HG03342 (cell line): ENCODE data around the gene ADNP.
A peak's percentile ranks its signal among the peaks of the same experiment; 100 is the strongest.

Source experiments
- ATAC-seq: cut with Tn5 transposase; IDR thresholded peaks from one replicate; pipeline ENCODE4 v1.9.1; 2021; ENCODE audit warnings: mild to moderate bottlenecking, moderate library complexity; ENCODE audit not compliant: unreplicated experiment

Gene ADNP

DNA sequence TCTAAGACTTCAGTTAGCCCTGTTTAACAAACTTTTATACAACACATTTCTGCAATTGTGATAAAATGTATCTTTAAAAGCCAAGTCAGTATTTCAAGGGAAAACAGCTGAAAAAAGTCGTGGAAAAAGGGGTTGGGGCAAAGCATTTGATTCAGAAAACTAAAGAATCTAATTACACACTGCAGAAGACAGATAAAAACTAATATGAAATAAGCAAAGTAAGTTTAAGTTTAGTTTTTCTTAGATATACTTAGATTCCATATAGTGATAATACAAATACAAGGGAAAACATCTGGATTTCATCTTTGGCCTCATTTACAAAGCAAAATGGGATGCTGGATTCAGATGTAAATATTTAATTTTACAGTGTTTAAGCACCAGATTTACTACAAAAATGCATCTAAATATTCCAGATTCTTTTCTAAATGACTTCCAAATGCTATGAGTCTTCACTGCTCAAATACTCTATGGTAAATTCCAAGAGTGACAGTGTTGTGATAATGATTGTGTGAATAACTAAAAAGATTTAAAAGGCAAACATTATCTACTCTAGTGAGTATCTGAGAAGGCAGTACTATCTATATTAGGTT, 1.5 kb upstream of the ADNP start:
- ATAC-seq = no peak

DNA sequence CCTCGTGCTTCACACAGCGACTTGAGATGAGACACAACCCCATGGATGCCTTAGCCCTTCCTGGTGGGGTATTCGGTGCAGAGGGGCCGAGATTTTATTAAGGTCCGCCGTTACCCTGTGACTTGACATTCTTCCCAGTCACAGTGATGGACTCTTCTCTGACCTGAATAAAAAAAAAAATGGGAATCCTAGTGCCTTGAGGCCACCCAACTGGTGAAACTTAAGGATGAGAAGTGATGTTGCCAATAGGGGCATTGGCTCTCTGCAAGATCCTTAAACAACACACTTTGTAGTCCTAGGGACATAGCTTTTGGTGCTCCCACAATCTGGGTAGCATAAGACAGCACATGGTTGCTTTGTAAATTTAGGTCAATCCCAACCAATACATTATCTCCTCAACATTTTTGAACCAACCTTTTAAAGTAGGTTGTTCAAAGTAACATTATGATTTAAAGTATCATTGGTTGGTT, 814 bp upstream of the ADNP start:
- ATAC-seq = no peak

DNA sequence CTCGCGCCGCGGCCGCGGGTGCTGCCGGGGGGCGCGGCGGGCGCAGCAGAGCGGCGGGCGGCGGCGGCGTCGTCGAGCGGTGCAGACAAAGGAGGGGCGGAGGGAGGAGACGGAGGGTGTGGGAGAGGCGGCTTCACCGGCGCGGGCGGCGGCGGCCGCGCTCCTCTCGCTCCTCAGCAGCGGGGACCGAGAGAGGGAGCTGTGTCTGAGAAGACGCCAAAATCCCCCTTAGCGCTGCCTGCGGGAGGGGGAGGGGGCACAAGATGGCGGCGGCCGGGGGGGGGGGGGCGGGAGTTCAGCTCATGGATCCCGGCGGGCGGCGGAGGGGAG, 296 bp downstream of the ADNP start:
- ATAC-seq = peak; percentile 16

DNA sequence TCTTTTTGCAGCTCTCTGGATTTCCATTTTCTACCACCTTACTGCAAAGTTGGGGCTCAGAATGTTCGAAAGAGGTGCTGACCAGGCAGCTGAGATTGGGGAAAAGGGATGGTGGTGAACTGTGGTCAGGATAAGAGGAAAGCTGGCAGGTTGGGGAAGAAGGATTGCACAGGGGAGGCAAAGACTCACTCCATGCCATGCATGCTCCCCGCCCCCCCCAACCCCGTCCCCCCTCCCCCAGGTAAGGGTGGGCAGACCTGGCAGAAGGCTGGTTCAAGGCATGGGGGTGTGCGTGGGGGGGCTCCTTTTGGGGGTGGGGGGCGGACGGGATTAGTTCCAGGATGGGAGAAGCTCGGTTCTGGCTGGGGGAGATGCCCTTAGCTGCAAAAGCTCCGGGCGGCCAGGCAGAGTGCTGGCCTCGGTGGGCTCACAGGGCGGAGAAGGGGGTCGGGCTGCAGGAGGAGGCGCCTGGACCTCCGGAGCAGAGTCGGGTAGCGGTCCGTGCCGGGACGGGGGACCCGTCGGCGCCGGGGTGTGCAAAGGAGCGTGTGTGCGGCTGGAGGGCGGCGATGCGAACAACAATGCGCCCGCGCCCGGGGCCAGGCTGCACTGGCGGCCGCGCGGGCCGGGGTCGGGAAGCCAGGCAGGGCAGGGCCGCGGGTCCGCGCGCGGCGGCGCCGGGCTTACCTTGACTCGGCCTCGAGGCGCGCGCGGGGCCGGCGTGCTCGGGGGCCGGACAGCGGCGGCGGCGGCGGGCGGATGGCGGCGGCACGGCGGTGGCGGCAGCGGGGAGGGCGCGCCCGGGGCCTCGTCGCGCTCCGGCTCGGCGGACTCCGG, 880 bp downstream of the ADNP start:
- ATAC-seq = peak; percentile 6

DNA sequence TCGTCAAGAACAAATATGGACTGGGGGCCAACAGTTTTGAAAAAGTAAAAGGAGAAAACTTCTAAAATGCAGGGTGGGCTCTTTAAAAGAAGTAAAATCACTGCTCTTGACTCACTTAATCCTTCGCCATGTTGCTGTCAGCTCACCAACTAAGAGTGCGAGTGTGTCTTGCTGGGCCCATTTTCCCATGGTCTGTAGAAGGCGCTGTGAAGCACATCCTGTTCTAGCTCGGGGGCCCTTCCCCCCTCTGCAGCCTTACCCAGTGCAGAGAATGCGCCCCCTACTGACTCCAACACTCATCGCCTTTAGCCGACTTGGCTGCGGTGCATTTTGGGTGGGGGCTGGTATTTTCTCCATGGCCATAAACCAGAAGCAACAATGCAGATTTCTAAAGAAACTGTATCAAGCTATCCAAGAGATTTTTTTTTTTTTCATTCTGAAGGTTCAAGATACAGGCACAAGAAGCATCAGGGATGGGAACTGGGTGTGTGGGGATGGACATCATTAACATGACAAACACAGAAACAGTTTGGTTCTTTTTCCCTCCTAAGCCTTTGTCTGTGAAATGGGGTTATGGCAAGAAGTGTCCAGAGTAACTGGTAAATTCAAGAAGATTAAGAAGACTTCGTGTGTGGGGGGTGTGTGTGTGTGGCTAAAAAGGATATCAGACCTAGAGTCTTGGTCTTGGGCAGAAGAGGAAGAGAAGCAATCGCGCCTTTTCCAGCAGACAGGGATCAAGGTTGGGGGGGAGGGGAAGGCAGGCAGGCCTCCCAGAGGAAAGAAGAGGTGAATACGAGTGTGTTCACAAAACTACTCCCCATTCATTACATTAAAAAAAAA, 1.7 kb downstream of the ADNP start:
- ATAC-seq = peak; percentile 62

DNA sequence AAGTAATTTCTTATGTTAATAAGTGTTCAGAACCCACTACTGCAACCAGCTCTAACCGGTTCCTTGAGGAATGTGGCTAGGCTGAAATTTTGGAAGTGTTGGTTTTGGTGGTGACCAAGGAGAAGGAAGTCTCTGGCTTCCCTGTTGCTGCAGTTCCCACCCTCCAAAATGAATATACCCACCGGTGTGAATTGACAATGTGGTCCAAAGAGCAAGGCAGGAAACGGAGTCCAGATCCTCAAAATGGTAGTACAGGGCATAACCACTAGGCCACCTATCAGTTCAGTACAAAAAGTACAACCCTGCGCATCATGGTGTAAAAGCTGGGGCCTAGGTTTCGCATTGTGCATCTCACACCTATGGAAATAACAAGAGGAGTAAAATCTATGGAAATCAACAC, 2.8 kb downstream of the ADNP start:
- ATAC-seq = no peak

DNA sequence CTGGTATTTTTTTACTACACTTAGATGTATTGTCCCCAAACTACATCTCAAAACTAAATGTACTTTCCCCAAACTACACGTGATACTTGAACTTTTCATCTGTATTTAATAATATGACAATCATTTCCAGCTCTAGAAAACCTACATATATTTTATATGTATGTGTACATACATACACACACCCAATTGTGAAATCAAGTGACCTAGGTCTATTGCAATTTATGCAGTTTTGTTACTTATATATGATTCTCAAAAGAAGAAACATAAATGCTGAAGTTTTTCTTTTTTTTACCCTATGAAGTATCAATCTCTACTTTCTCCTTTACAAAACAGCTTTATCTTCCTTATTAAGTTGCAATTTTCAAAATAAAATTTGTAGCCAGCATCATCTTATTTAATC, 4.7 kb downstream of the ADNP start:
- no peak for ATAC-seq

DNA sequence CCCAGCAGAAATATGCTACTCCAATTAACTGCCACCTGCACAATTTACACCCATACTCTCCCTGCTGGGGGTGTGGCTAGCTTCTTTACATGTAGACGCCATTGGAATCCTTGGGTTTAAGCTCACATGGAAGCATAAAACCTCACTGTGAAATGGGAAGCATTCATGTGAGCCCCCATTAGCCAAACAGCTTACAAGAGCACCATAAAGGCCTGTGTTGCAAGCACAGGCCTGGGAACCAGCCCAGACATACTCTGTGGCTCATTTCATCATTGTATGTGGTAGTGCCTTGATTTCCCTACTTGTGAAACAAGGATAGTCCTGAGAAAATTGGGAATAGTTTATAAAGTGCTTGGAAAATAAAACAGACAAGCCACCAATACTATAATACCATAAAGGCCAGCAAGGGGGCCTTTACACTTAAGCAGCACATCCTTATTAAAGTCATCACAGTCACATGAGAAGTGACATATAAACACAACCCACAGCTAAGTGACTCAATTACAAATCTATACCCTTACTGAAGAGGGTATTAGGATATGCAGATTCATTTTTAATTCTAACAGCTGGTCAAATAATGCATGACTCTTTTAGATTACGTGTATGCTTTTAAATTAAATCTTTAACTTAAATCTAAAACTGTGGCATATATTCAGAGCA, 6.8 kb downstream of the ADNP start:
- no peak for ATAC-seq

DNA sequence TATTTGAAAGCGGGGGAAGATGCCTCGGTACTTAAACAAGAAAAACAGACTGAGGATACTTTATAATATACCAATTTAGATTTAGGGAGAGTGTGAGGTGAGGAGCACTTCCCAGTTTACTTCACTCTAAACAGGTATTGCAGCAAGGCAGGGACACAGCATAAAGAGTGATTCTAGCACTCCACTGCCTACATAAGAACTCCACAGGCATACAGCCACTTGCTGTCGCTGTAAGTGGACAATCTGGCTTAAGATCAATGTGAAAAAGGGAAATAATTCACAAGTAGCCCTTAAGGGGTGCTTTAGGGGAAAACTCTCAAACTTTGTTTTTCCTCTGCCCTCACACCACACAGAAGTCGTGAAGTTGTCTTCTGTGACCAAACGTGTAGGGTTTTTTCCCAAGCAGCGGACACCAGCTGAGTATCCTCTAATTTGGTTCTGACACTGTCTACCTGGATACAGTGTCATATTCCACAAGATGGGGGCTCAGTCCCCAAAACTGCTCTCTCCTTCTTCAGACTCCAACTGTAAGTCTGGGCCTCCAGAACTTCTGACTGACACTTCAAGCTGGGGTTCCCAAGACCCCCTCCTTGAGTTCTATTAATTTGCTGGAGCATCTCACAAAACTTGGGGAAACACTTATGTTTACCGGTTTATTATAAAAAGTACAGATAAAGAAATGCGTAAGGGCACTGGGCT, 9.3 kb downstream of the ADNP start:
- ATAC-seq = no peak

DNA sequence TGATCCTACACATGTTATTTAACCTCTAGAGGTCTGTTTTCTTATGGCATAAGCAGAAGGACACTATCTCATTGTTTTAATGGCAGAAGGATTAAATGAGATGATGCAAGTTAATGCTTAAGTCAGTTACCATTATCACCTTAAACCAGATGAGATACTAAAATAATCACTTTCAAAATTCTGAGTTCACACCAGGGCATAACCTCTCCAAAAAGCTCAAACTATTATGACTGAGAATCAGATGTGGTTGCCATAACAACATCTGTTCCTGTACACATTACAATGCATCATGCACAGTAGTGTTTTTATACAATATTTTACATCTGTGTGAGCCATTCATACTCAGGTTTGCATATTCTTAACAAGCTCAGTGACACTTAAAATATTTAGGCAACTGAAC, 10.2 kb downstream of the ADNP start:
- peak; percentile 42 for ATAC-seq

DNA sequence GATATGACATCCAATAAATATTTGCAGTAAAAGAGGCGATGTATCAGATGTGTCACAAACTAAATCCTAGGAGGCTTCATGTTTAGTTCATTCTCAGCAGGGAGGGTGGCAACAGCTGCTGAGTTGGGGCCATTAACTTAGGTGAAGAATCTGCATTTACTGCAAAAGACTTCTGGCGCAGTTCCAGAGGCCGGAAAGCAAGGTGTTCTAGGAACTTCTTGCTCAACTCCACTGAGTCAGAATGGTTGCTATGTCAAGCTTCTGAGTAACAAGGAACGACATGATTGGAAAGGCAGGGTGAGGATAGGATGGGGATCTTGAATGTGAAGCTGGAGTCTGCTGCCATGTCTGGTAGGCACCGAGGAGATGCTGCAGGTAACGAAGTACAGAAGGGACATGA, 11.7 kb downstream of the ADNP start:
- ATAC-seq = no peak

DNA sequence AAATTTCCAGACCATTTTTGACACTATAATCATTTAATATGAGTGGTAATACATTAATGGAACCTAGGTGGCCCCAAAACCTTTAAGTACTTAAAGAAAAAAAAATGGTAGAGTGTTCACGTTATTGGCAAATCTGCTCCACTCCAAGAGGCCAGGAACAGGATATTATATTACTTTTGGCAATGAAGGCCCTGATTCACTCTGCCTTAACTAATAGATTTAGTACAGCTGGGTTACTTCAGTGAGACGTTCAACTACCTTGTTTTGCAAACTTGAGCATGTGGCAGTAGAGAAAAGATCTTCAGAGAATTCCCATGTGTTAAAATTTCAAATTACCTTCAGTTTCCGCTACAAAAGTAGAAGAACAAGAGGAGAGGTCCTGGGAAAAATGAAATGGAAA, 12.8 kb downstream of the ADNP start:
- no peak for ATAC-seq

DNA sequence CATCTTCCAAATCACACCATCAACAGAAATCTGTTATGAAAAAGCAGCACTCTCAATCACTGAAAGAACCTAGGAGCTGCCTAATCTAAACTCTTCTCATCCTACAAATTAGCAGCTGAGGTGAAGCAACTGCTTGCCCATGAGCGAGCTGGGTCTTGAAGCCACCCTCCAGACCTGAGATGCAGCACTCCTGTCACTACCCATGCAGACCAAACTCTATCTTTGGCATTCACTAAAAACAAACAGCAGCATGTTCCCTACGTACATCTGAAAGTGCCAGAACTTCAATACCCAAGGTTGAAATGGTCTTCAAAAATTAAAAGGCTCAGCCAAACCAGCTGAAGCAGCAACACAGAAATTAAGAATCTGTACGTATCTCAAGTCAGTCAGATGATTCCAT, 14.3 kb downstream of the ADNP start:
- no peak for ATAC-seq

DNA sequence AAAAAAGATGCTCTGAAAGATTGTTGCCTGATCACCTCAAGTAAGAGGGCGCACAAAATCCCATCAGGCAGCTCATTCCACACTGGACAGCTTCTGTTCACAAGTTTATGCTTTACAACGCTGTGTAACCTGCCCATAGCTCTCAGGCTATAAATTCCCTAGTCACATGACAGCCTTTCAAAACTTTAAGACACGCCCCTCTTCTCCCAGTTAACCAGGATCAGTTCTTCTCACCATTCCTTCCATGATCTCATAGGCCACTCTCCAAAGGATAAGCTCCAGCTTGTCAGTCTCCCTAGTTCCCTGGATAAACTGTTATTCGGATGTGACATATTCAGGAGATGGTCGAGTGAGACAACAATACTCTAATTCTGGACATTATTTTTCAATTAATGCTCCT, 15.0 kb downstream of the ADNP start:
- ATAC-seq = no peak

DNA sequence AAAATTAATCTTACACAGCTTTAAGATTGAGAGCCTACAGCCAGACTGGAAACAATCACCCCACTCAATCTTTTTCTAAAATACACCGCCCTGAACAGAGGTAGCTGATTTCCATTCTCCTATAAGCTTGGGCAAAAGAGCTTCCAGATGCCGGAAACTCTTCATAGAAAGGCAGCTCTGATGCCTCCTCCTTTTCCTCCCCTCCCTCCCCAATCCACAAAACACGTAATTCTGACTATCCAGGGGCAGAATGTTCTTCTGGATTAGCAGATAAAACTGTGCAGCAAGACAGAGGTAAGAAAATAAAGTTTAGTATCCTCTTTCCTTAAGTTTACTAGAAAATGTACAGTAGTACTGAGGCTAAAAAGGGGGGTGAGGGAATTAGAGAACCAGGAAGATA, 15.8 kb downstream of the ADNP start:
- ATAC-seq = no peak

DNA sequence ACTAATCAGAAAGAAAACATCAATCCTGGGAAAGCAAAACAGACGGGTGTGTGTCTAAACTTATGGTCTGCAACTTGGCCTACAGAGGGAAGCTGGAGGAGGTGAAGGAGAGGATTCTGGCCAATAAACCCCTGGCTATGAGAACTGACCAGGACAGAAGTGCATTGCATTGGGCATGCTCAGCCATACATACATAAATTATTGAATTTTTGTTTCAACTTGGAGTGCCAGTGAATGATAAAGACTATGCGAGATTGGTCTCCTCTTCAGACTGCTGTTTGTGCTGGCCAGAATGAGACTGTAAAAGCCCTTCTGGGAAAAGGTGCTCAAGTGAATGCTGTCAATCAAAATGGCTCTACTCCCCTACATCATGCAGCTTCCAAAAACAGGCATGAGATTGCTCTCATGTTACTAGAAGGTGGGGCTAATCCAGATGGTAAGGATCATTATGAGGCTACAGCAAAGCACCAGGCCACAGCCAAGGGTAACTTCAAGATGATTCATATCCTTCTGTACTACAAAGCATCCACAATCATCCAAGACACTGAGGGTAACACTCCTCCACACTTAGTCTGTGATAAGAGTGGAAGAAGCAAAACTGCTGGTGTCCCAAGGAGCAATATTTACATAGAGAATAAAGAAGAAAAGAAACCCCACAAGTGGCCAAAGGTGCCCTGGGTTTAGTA, 17.4 kb downstream of the ADNP start:
- ATAC-seq = no peak

DNA sequence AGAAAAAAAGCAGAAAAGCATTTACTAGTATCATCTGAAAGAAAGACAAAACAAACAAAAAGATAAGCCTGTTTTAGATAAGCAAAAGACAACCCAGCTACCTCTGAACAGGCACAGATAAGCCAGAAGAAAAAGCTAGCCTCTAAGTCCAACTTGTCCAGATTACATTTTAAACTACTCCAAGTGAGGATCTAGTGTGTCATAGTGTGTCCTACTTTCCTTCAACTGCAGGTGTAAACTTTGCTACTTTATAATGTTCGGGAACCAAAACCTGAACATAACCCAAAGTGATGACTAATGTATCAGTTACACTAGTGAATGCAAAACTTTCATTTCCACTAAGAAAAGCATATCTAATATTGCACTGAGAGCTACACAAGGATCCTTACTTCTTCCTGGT, 19.5 kb downstream of the ADNP start:
- ATAC-seq = peak; percentile 42

DNA sequence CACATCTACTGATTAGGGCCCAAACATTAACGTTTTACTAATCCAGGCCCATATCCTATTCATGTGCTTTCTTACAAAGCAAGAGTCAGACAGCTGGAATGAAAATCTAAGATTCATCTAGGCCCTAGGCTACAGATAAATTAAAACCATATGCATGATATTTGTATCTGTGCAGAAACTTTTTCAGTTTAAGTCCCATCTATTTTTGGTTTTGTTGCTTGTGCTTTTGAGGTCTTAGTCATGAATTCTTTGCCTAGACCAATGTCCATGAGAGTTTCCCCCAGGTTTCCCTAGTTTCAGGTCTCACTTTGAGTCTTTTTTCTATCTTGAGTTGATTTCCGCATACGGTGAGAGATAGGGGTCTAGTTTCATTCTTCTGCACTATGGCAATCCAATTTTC, 20.2 kb downstream of the ADNP start:
- no peak for ATAC-seq

DNA sequence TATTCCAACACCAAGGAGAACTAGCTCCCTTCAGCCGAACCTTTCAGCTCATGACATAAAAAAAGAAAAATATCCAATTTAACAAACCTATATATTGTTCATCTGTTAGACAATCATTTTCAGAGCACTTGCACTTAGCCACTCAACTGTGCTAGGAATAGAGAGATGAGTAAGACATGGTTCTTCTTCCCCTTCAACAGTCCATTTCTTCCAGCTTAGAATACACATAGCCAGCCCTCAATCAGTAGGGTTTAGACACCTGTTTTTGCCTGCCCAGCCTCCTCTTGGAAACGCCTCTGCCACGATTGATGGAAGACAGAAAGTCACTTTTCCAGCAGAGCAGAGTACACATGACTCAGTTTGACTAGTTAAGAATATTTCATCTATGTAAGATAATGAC, 21.8 kb downstream of the ADNP start:
- no peak for ATAC-seq

DNA sequence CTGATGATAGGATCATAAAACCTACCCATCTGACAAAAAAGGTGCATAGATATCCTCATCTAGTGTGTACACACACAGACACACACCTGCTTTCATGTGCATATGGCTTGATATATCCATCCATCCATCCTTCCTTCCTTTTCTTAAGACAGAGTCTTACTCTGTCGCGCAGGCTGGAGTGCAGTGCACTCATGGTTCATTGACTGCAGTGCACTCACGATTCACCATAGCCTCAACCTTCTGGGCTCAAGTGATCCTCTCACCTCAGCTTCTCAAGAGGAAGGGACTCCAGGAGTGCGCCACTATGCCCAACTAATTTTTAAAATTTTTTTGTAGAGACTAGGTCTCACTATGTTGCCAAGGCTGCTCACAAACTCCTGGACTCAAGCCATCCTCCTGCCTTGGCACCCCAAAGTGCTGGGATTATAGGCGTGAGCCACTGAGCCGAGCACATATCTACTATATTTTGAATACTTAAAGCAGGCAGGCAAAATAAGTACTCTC, 27.1 kb downstream of the ADNP start:
- ATAC-seq = no peak
